Activated B cell treated with CpG ODN at 0.5 μM for 24 hours (primary cell): ENCODE measurements around the gene HES5. TPM values are rescaled to one million over a fixed set of nuclear protein-coding genes. Genes with fewer than 3 reads are reported as not detected.

Experiments used
- ATAC-seq: fragments of 200-7000 bp; cut with Tn5 transposase; one replicate; pipeline ENCODE4 v1.10.0; 2021; ENCODE audit warnings: low read depth, mild to moderate bottlenecking, moderate library complexity
- CTCF ChIA-PET: fragments of 350-600 bp; sonication (Branson Sonifier 250); formaldehyde crosslinking; loops from one replicate; lab custom pipeline; 2021; ENCODE audit warnings: antibody characterized with exemption; lab: Charles Lee
- POLR2A ChIA-PET: fragments of 350-600 bp; sonication (Branson Sonifier 250); formaldehyde crosslinking; loops from one replicate; lab custom pipeline; 2021; ENCODE audit warnings: antibody characterized with exemption; lab: Charles Lee
- DNase-seq: peaks from one replicate; pipeline ENCODE4 v3.0.0; 2022
- H3K27ac Mint-ChIP-seq: one replicate; pipeline ENCODE4 v1.8.0; 2020; ENCODE audit warnings: mixed read lengths
- H3K27me3 Mint-ChIP-seq: one replicate; pipeline ENCODE4 v1.8.0; 2021; ENCODE audit warnings: mixed read lengths
- H3K36me3 Mint-ChIP-seq: one replicate; pipeline ENCODE4 v1.8.0; 2021; ENCODE audit warnings: low read depth, mixed read lengths
- H3K4me1 Mint-ChIP-seq: one replicate; pipeline ENCODE4 v1.8.0; 2021; ENCODE audit warnings: mixed read lengths
- H3K4me3 Mint-ChIP-seq: one replicate; pipeline ENCODE4 v1.8.0; 2020; ENCODE audit warnings: mild to moderate bottlenecking, mixed read lengths
- H3K9me3 Mint-ChIP-seq: one replicate; pipeline ENCODE4 v1.8.0; 2020; ENCODE audit warnings: mixed read lengths
- intact Hi-C: fragments of 100-400 bp; cut with micrococcal nuclease; formaldehyde crosslinking; loops from one replicate; pipeline ENCODE4 v1.15.1; 2024
- total RNA-seq: library from RNA; stranded (reverse); gene quantifications from 2 replicates; pipeline ENCODE4 v1.2.3, GENCODE V29; 2022
- TF ChIP-seq, protein P1 (sequence below): fragments of 200-600 bp; IDR thresholded peaks from one replicate; pipeline ENCODE4 v1.8.0; 2022; ENCODE audit warnings: antibody characterized with exemption, mild to moderate bottlenecking

HES5 gene
- total RNA-seq, 1 donor from 2014 or later, result not detected

DNA sequence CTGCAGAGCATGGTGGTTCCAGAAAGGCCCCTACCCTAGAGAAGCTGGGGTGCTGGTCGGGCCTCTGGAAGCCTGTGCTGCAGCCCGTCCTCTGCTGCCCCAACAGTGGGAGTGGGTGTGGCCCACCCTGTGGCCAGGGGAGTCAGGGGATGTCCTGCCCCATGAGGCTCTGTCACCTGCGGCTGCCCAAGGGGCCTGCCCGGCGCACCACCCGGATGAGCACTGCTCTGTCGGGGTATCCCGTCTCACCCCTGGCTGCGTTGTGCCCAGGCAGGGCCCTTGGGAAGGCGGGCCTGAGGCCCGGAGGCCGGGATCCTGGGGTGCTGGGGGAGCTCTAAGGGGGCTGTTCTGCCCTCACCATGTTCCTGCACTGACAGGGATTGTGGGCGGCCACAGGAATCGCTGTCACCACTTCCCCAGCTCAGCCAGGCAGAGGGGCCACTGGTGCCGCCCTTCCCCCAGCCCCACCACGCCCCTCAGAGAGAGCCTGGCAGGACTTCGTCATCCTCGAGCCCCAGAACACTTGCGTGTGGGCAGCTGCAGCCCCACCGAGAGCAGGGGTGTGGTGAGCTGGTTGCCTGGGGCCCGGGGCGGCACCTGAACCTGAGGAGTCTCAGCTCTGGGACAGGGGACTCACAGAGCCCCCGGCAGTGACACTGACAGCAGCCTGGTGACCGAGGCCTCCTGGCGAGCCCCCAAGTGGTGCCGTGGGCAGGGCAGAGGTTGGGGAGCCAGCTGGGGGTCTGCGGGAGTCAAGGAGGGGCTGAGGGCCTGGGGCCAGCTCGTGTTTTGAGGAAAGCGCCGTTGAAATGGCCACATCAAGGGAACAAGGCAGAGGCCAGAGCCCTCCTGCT, 23.8 kb downstream of the HES5 start:
- Mint-ChIP-seq H3K27ac (no peak overlapping the region), H3K27me3 (no peaks in the 10 kb centered on the region), H3K36me3 (peaks cover 28% of the 10 kb centered on the region), H3K4me1 (peaks cover 3% of the 10 kb centered on the region), H3K4me3 (no peak overlapping the region), H3K9me3 (no peaks in the 10 kb centered on the region)
- no peak for ATAC-seq
- TF ChIP-seq, protein P1, sequence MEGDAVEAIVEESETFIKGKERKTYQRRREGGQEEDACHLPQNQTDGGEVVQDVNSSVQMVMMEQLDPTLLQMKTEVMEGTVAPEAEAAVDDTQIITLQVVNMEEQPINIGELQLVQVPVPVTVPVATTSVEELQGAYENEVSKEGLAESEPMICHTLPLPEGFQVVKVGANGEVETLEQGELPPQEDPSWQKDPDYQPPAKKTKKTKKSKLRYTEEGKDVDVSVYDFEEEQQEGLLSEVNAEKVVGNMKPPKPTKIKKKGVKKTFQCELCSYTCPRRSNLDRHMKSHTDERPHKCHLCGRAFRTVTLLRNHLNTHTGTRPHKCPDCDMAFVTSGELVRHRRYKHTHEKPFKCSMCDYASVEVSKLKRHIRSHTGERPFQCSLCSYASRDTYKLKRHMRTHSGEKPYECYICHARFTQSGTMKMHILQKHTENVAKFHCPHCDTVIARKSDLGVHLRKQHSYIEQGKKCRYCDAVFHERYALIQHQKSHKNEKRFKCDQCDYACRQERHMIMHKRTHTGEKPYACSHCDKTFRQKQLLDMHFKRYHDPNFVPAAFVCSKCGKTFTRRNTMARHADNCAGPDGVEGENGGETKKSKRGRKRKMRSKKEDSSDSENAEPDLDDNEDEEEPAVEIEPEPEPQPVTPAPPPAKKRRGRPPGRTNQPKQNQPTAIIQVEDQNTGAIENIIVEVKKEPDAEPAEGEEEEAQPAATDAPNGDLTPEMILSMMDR, result no peak
- ChIA-PET POLR2A (no interaction called here), CTCF (no interaction called here)
- no peak for DNase-seq
- intact Hi-C loops, result no loop called here

DNA sequence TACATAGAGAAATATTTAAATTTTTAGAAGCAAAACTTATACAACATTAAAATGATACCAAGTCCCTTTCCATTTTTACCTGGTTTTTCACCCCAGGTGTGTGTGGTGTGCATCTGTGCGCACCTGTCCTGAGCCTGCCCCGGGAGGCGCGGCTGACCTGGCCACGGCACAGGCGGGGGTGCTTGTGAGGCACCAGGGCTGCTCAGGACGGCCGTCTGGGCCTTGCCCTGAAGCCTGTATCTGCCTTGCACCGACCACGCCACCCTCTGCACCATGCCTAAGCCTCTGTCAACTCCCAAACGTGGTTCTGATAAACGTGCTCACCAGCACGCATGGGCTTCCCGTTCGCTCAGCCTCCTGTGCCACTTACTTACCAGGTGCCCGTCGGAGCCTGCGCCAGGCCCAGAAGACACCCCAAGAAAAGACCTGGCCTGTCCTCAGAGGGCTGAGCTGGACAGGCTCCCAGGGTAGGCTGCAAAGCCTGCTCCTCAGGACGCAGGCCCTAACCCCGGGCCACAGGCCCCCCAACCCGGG, 24.5 kb downstream of the HES5 start:
- CTCF ChIA-PET, result no interaction called here
- intact Hi-C loops, result no loop called here

DNA sequence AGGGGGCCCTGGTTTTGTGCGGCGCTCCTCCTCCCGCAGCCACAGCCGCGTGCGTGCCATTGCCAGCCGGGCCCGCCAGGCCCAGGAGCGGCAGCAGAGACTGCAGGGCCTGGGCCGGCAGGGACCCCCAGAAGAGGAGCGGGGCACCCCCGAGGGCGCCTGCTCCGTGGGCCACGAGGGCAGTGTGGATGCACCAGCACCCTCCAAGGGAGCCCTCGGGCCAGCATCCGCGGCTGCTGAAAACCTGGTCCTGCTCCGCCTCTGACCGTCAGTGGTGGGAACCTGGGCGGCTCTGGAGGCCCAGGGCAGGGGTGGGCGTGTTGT, 25.2 kb downstream of the HES5 start:
- no peak overlapping the region for H3K27ac Mint-ChIP-seq
- ATAC-seq, result no peak
- ChIA-PET POLR2A (no interaction called here), CTCF (no interaction called here)
- peaks cover 20% of the 10 kb centered on the region for H3K36me3 Mint-ChIP-seq
- H3K4me1 Mint-ChIP-seq, result peaks cover 15% of the 10 kb centered on the region
- no peak for DNase-seq
- no peak overlapping the region for H3K4me3 Mint-ChIP-seq
- TF ChIP-seq, protein P1, result no peak
- no peaks in the 10 kb centered on the region for H3K9me3 Mint-ChIP-seq
- no peaks in the 10 kb centered on the region for H3K27me3 Mint-ChIP-seq
- intact Hi-C loops, result no loop called here

More for the DNA sequence above, 24.5 kb downstream of the HES5 start:
- no peaks in the 10 kb centered on the region for H3K27me3 Mint-ChIP-seq
- no peak overlapping the region for H3K27ac Mint-ChIP-seq
- no peak overlapping the region for H3K4me3 Mint-ChIP-seq
- POLR2A ChIA-PET, result no interaction called here
- ATAC-seq (no peak), DNase-seq (no peak)
- no peaks in the 10 kb centered on the region for H3K9me3 Mint-ChIP-seq
- TF ChIP-seq, protein P1, result no peak
- H3K4me1 Mint-ChIP-seq, result peaks cover 9% of the 10 kb centered on the region
- peaks cover 24% of the 10 kb centered on the region for H3K36me3 Mint-ChIP-seq

DNA sequence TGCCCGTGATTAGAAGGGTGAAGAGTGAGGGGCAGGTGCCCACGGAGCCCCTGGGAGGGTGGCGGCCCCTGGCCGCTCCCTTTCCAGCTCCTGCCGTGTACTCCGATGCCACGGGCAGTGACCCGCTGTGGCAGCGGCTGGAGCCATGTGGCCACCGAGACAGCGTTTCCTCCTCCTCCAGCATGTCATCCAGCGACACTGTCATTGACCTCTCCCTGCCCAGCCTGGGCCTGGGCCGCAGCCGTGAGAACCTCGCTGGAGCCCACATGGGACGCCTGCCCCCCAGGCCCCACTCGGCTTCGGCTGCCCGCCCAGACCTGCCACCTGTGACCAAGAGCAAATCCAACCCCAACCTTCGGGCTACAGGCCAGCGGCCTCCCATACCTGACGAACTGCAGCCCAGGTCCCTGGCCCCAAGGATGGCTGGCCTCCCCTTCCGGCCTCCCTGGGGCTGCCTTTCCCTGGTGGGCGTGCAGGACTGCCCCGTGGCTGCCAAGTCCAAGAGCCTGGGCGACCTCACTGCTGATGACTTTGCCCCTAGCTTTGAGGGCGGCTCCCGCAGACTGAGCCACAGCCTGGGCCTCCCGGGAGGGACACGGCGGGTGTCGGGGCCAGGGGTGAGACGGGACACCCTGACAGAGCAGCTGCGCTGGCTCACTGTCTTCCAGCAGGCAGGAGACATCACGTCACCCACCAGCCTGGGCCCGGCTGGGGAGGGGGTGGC, 25.7 kb downstream of the HES5 start:
- Mint-ChIP-seq H3K9me3 (no peaks in the 10 kb centered on the region), H3K27me3 (no peaks in the 10 kb centered on the region), H3K27ac (no peak overlapping the region), H3K4me1 (peaks cover 20% of the 10 kb centered on the region), H3K4me3 (no peak overlapping the region), H3K36me3 (peaks cover 15% of the 10 kb centered on the region)
- DNase-seq, result no peak
- TF ChIP-seq, protein P1, result no peak
- intact Hi-C loops, result no loop called here
- CTCF ChIA-PET, result no interaction called here
- POLR2A ChIA-PET, result no interaction called here
- no peak for ATAC-seq

DNA sequence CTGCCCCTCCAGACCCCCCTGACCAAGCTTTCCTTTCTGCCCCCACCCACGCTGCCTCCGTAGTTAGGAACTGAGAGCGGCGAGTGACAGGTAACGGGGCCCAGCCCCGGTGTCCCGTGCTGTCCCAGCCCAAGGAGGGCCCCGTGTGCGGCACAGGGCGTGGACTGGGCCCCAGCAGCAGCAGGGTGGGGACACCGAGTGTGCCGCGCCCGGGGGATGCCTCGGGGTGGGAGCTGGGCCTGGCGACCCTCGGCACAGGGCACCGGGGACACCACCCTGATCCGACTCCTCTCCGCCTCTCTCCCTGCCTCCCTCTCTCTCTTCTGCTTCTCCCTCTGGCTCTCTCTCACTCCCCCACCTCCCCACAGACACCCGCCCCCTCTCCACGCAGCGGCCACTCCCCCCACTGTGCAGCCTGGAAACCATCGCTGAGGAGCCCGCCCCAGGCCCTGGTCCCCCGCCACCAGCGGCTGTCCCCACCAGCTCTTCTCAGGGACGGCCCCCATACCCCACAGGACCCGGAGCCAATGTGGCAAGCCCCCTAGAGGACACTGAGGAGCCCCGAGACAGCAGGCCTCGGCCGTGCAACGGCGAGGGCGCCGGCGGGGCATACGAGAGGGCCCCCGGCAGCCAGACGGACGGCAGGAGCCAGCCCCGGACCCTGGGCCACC, 26.4 kb downstream of the HES5 start:
- no peak overlapping the region for H3K4me3 Mint-ChIP-seq
- peaks cover 25% of the 10 kb centered on the region for H3K4me1 Mint-ChIP-seq
- H3K27ac Mint-ChIP-seq, result no peak overlapping the region
- peaks cover 8% of the 10 kb centered on the region for H3K36me3 Mint-ChIP-seq
- ATAC-seq (no peak), DNase-seq (no peak)
- ChIA-PET POLR2A (no interaction called here), CTCF (no interaction called here)
- no peaks in the 10 kb centered on the region for H3K9me3 Mint-ChIP-seq
- intact Hi-C loops, result no loop called here
- H3K27me3 Mint-ChIP-seq, result no peaks in the 10 kb centered on the region
- TF ChIP-seq, protein P1, result no peak
